ENCODE results near the gene CCAR1.
"Not testable (repeated sequence)": the region's sequence is repeated elsewhere in the genome, so short reads cannot be mapped to it uniquely, and the experiment has no call there.

CCAR1 gene

GRCh38 chr10:68759223-68759863 lies 38.3 kb downstream of the CCAR1 start:
- no peak for DNase-seq

- DNase-seq, result no peak
Observed at GRCh38 chr10:68759967-68760366, 38.9 kb downstream of the CCAR1 start.

- not testable (repeated sequence) for DNase-seq
Observed at GRCh38 chr10:68767407-68767806, 46.4 kb downstream of the CCAR1 start.

GRCh38 chr10:68781613-68782574 lies 60.9 kb downstream of the CCAR1 start:
- no peak for DNase-seq

- DNase-seq, result no peak
Observed at GRCh38 chr10:68784476-68784875, 63.4 kb downstream of the CCAR1 start.

GRCh38 chr10:68787813-68788212 lies 66.8 kb downstream of the CCAR1 start:
- DNase-seq, result no peak

- no peak for DNase-seq
Observed at GRCh38 chr10:68790476-68790875, 69.4 kb downstream of the CCAR1 start.

- no peak for DNase-seq
Observed at GRCh38 chr10:68792115-68792514, 71.1 kb downstream of the CCAR1 start.

- no peak for DNase-seq
Observed at GRCh38 chr10:68795886-68796532, 75.0 kb downstream of the CCAR1 start.

- no peak for DNase-seq
Observed at GRCh38 chr10:68796605-68797004, 75.6 kb downstream of the CCAR1 start.

- DNase-seq, result no peak
Observed at GRCh38 chr10:68800211-68800610, 79.2 kb downstream of the CCAR1 start.

- DNase-seq, result no peak
Observed at GRCh38 chr10:68804692-68805091, 83.7 kb downstream of the CCAR1 start.

- not testable (repeated sequence) for DNase-seq
Observed at GRCh38 chr10:68810830-68811229, 89.8 kb downstream of the CCAR1 start.

GRCh38 chr10:68811314-68812009 lies 90.4 kb downstream of the CCAR1 start:
- no peak for DNase-seq

GRCh38 chr10:68812420-68812819 lies 91.4 kb downstream of the CCAR1 start:
- DNase-seq, result no peak

GRCh38 chr10:68813559-68813958 lies 92.5 kb downstream of the CCAR1 start:
- no peak for DNase-seq

GRCh38 chr10:68816796-68817412 lies 95.9 kb downstream of the CCAR1 start:
- DNase-seq, result no peak

- DNase-seq, result not testable (repeated sequence)
Observed at GRCh38 chr10:68820359-68820758, 99.3 kb downstream of the CCAR1 start.

- DNase-seq, result not testable (repeated sequence)
Observed at GRCh38 chr10:68822626-68823025, 101.6 kb downstream of the CCAR1 start.

GRCh38 chr10:68826764-68827591 lies 105.9 kb downstream of the CCAR1 start, which contains the start of gene STOX1:
STOX1 (plus strand) TSS chr10:68827531; CDS start chr10:68827624, 93 bp downstream.
- DNase-seq, result peak; percentile 67

- not testable (repeated sequence) for DNase-seq
Observed at GRCh38 chr10:68827592-68827959, 106.5 kb downstream of the CCAR1 start.
